Aorta (tissue), 5 donors: ENCODE data around the gene ABCB8. TPM values are rescaled to one million over a fixed set of nuclear protein-coding genes. Genes with fewer than 3 reads are reported as not detected.

Experiments
- ATAC-seq: fragments of 200-7000 bp; cut with Tn5 transposase; one replicate; pipeline ENCODE4 v1.9.1; 2022; ENCODE audit warnings: moderate library complexity; ENCODE audit not compliant: low FRiP score
- DNase-seq, 2 donors: peaks; one replicate each; pipeline ENCODE4 v3.0.0-alpha.2; 2020
- H3K27ac ChIP-seq, 2 donors: one replicate each; pipeline ENCODE4 v1.5.1; 2013; ENCODE audit warnings: low read length in 2 of 2, mild to moderate bottlenecking in 2 of 2, moderate library complexity in 2 of 2, control low read depth in 1 of 2, inconsistent platforms in 1 of 2, low read depth in 1 of 2
- H3K27me3 ChIP-seq, 2 donors: one replicate each; pipeline ENCODE4 v1.6.1; 2013; ENCODE audit warnings: control low read depth in 1 of 2, low read length in 1 of 2, mild to moderate bottlenecking in 1 of 2, moderate library complexity in 1 of 2; ENCODE audit not compliant: insufficient read depth in 2 of 2, control insufficient read depth in 1 of 2
- H3K36me3 ChIP-seq, 2 donors: one replicate each; pipeline ENCODE4 v1.6.1; 2013; ENCODE audit warnings: control low read depth in 1 of 2, low read length in 1 of 2, mild to moderate bottlenecking in 1 of 2; ENCODE audit not compliant: insufficient read depth in 2 of 2, control insufficient read depth in 1 of 2
- H3K4me1 ChIP-seq, 2 donors: one replicate each; pipeline ENCODE4 v1.6.1; 2013; ENCODE audit warnings: low read length in 2 of 2, control low read depth in 1 of 2, mild to moderate bottlenecking in 1 of 2, moderate library complexity in 1 of 2; ENCODE audit not compliant: insufficient read depth in 2 of 2, control insufficient read depth in 1 of 2
- H3K4me3 ChIP-seq, 2 donors: one replicate each; pipeline ENCODE4 v1.5.1; 2013; ENCODE audit warnings: low read length in 2 of 2, control low read depth in 1 of 2, mild to moderate bottlenecking in 1 of 2
- H3K9me3 ChIP-seq: one replicate; pipeline ENCODE4 v1.6.1; 2013; ENCODE audit warnings: mild to moderate bottlenecking, low read length; ENCODE audit not compliant: control insufficient read depth
- WGBS, 2 donors: extraction: QIAGEN DNeasy Blood & Tissue Kit; methylation state at CpG; one replicate each; pipeline ENCODE4 v1.1.7; 2013; 5-methylcytosine and 5-hydroxymethylcytosine counted together
- intact Hi-C, 2 donors: fragments of 100-400 bp; cut with DNase I; formaldehyde crosslinking; loops; one replicate each; pipeline versions ENCODE4 v1.14.2 to v1.15.0; 2022
- polyA plus RNA-seq, 2 donors: library from polyadenylated mRNA; stranded (reverse); fragments of 200-250 nt; gene quantifications; one replicate each; pipeline ENCODE4 v1.2.3, GENCODE V29; 2013
- total RNA-seq, 2 donors: library from RNA; stranded (reverse); fragmentation: NEBNext Ultra II Directional; extraction: Animal tissue kit (Norgen Biotek cat#: 25700); gene quantifications; one replicate each; pipeline ENCODE4 v1.2.1, GENCODE V29; 2021
- donor health status: healthy with polysubstance abuse.
- donor health status: Bipolar disorder and iron deficiency.
- donor health status: DM: no; HTN: no; CAD: no.
- donor health status: DM: no; HTN: no; CAD: no.
- donor health status: DM: yes; HTN: yes; CAD: no.

The ABCB8 gene
- total and polyA plus RNA-seq, 4 donors = 5.5 to 39.7 (median 24.7) TPM

DNA sequence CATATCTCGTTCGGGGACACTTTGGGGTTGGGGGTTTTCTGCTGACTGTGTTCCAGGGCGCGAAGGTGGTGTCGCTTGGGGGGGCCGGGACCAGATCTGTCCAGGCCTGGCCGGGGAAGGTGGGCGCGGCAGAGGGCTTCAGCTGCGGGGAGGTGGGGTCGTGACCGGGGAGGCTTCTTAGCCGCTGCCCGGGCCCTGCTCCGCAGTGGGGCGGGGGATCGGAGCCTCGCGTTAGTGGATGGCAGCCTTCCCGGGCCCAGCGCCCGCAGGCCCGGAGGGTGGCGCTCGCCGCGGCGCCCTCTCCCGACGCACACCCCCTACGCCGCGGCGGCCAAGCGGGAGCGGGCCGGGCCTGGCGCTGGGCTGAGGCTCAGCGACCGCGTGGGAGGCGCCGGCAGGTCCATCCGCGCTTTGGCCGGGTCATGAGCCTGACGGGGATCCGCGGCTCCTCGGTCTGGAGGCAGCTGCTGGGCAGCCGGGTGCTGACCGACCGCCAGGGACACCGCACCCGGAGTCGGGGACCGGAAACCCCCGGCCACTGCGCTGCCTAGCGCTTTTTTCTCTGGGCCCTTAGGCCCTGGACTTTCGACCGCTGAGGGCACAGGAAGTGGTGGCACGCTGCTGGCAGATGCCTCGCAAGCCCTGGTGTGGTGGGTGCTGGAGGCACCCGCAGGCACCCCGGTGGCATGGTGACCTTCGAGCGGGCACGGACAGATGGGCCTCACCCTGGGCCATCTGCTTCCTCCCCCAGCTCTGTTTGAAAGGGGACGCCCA lies 59.2 kb downstream of the ABCB8 start:
- no peaks in the 10 kb centered on the region for H3K9me3 ChIP-seq
- no peaks in the 10 kb centered on the region for H3K4me1 ChIP-seq
- H3K27me3 ChIP-seq = no peaks in the 10 kb centered on the region
- peak; percentile 73 for ATAC-seq
- DNase-seq = peak; percentile 71 to 92
- intact Hi-C loops = loop anchor here in 1 of 2 donors (2.0 kb wide), 1 partner anchor 23 kb away; no protein-coding TSS in a partner anchor
- H3K4me3 ChIP-seq = peak overlapping the region; percentile 33 to 84
- peak overlapping the region in 1 of 2 donors; percentile 53 for H3K27ac ChIP-seq
- WGBS, 2 donors = 2 to 5% methylated on average over 62 to 70 of the region's 70 CpGs
- no peaks in the 10 kb centered on the region for H3K36me3 ChIP-seq

- 74 to 76% methylated on average over 16 of the region's 16 CpGs for WGBS, 2 donors
- H3K27ac ChIP-seq = no peak overlapping the region
- no peaks in the 10 kb centered on the region for H3K36me3 ChIP-seq
- no peak for ATAC-seq
- intact Hi-C loops = no loop called here
- DNase-seq = no peak
- no peaks in the 10 kb centered on the region for H3K27me3 ChIP-seq
- H3K4me1 ChIP-seq = no peaks in the 10 kb centered on the region
- H3K9me3 ChIP-seq = no peaks in the 10 kb centered on the region
- no peak overlapping the region for H3K4me3 ChIP-seq
Observed at GRCh38 chr7:151088019-151088855, 60.0 kb downstream of the ABCB8 start.

DNA sequence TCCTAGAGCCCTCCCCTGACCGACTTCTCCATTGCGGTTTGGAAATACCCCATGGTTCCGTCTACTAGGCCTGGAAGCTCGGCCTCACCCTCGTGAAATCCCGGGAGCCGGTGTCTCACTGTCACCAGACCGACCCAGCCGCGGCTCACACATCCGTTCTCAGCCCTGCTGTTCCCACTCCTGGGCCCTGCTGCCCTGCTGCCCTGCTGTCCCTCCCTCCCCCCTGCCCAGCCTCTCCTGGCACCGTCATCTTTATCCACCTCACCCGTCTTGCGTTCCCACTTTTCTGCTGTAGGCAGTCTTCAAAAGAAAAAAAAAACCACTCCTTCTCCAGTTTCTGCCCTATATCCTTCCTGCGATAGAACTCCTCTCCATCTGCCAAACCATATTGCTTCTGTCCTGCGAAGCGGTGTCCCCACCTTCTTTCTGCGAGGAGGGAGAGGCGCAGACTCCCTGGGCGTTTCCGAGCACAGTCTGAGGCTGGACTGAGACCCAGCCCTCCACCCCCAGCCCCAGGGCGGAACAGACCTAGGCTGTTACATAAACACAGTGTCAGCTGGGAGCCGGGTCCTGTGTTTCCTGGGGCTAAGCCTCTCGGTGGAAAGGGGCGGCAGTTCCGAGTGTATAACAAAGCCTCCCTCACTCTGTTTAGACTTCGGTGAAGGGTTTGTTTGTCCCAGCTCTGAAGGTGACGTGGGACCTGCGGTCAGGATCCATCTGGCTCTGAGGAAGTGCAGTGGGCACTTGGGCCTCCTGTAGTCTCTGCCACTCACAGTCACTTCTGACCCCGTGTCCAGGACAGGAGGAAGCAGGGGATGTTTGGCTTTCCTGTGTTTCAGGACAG lies 60.8 kb downstream of the ABCB8 start:
- H3K4me1 ChIP-seq = no peaks in the 10 kb centered on the region
- DNase-seq (peak; percentile 86 to 94), ATAC-seq (peak; percentile 55)
- 76 to 80% methylated on average over 29 to 30 of the region's 30 CpGs for WGBS, 2 donors
- no peaks in the 10 kb centered on the region for H3K36me3 ChIP-seq
- no peaks in the 10 kb centered on the region for H3K27me3 ChIP-seq
- H3K4me3 ChIP-seq = no peak overlapping the region
- intact Hi-C loops = no loop called here
- no peak overlapping the region for H3K27ac ChIP-seq
- no peaks in the 10 kb centered on the region for H3K9me3 ChIP-seq

GRCh38 chr7:151089893-151090730 lies 61.9 kb downstream of the ABCB8 start:
- no peak for ATAC-seq
- DNase-seq = no peak
- Histone ChIP-seq H3K9me3 (no peaks in the 10 kb centered on the region), H3K4me3 (no peak overlapping the region), H3K36me3 (no peaks in the 10 kb centered on the region), H3K27me3 (no peaks in the 10 kb centered on the region), H3K27ac (no peak overlapping the region), H3K4me1 (no peaks in the 10 kb centered on the region)
- intact Hi-C loops = loop anchor here in 1 of 2 donors (2.0 kb wide), 1 partner anchor 19 kb away; no protein-coding TSS in a partner anchor
- WGBS, 2 donors = 77% methylated on average over 22 of the region's 22 CpGs

- H3K4me1 ChIP-seq = no peaks in the 10 kb centered on the region
- H3K36me3 ChIP-seq = no peaks in the 10 kb centered on the region
- no peaks in the 10 kb centered on the region for H3K27me3 ChIP-seq
- 83 to 89% methylated on average over 7 of the region's 7 CpGs for WGBS, 2 donors
- H3K4me3 ChIP-seq = no peak overlapping the region
- no peak overlapping the region for H3K27ac ChIP-seq
- intact Hi-C loops = loop anchor here in 1 of 2 donors (2.0 kb wide), 1 partner anchor 18 kb away; no protein-coding TSS in a partner anchor
- no peak for DNase-seq
- H3K9me3 ChIP-seq = no peaks in the 10 kb centered on the region
- ATAC-seq = no peak
Observed at GRCh38 chr7:151091003-151091402, 62.8 kb downstream of the ABCB8 start.

DNA sequence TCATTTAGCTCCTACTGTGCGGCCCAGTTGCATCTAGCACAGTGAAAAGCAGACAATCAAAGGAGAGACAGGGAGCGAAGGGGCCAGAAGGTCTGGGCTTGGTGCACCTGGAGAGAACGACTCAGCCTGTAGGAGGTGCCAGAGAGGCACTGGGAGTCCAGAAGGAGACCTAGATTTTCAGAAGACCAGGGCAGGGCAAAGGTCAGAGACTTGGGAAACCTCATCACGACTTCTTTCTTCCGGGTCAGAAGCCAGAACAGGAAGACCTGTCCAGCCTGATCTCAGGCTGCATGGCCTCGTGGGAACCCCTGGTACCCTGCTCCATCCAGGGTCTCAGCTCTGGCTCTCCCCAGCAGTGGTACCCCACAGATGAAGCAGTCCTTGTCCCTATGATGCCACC lies 63.2 kb downstream of the ABCB8 start:
- 67 to 69% methylated on average over 6 of the region's 6 CpGs for WGBS, 2 donors
- Histone ChIP-seq H3K9me3 (no peaks in the 10 kb centered on the region), H3K27ac (no peak overlapping the region), H3K27me3 (no peaks in the 10 kb centered on the region), H3K36me3 (no peaks in the 10 kb centered on the region), H3K4me3 (no peak overlapping the region), H3K4me1 (no peaks in the 10 kb centered on the region)
- DNase-seq (no peak), ATAC-seq (no peak)
- intact Hi-C loops = loop anchor here in 1 of 2 donors (2.0 kb wide), 1 partner anchor 17 kb away; no protein-coding TSS in a partner anchor

DNA sequence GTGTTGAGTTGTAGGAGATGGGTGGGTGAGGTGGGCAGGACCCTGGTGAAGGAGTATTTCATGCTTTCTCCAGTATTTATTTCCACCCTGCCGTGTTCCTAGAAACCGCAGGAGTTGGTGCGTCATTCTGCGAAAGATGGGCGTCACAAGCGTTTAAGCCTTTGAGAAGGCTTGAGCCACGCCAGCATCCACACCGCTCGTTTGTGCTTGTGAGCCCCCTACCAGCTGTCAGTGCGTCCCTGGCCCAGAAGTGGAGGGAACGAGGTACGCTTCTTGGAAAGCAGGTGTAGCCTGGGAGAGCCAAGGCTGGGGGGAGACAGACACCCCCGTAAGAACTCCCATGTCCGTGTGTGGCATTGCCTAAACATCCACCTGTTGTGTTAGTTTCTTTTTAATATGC lies 63.7 kb downstream of the ABCB8 start:
- 89 to 90% methylated on average over 14 of the region's 14 CpGs for whole genome bisulfite sequencing, 2 donors
- H3K27me3 ChIP-seq = no peaks in the 10 kb centered on the region
- no peak overlapping the region for H3K4me3 ChIP-seq
- H3K4me1 ChIP-seq = no peaks in the 10 kb centered on the region
- H3K36me3 ChIP-seq = no peaks in the 10 kb centered on the region
- DNase-seq = no peak
- H3K9me3 ChIP-seq = no peaks in the 10 kb centered on the region
- no peak overlapping the region for H3K27ac ChIP-seq
- intact Hi-C loops = loop anchor here in 1 of 2 donors (2.0 kb wide), 1 partner anchor 17 kb away; no protein-coding TSS in a partner anchor
- no peak for ATAC-seq
